A549 (cell line): Measurements from ENCODE around the gene BCR. TPM values are rescaled to one million over a fixed set of nuclear protein-coding genes. Genes with fewer than 3 reads are reported as not detected.

Source experiments
- ATAC-seq, 2 experiments: fragments of 200-7000 bp in 1 of 2; fragments of >200 bp in 1 of 2; cut with Nextera tagmentation in 1 of 2; cut with Tn5 transposase in 1 of 2; 3 replicates each; pipeline versions ENCODE4 v1.8.0 to v1.9.1; 2018 to 2020; ENCODE audit warnings: mild to moderate bottlenecking in 1 of 2, moderate library complexity in 1 of 2
- CTCF ChIA-PET: fragments of 300-600 bp; sonication (Branson Sonifier 250); formaldehyde crosslinking; extraction: SDS; loops from one replicate; lab custom pipeline; 2021; ENCODE audit warnings: antibody characterized with exemption, inconsistent platforms; lab: Yijun Ruan, JAX
- POLR2A ChIA-PET: fragments of 350-600 bp; formaldehyde crosslinking; extraction: SDS; loops from one replicate; lab custom pipeline; 2021; ENCODE audit warnings: antibody characterized with exemption, inconsistent platforms; lab: Yijun Ruan, JAX
- DNase-seq, 2 experiments: peaks; one replicate each; pipeline versions ENCODE4 v3.0.0 to v3.0.0-alpha.2; 2011 to 2016; ENCODE audit warnings: low read depth in 1 of 2, low spot score in 1 of 2
- FAIRE-seq: peaks from 2 replicates; lab custom pipeline; 2011; peaks lifted over from hg19 to GRCh38; lab: Jason Lieb, UNC
- H3K27ac ChIP-seq, 2 experiments: fragments of >200 bp; sonication (Bioruptor Twin); formaldehyde crosslinking; 3 replicates each; pipeline ENCODE4 v1.5.1; 2016 to 2017
- H3K4me1 ChIP-seq: fragments of >200 bp; sonication (Bioruptor Twin); formaldehyde crosslinking; 3 replicates; pipeline ENCODE4 v1.6.1; 2016
- H3K4me2 ChIP-seq: fragments of >200 bp; sonication (Bioruptor Twin); formaldehyde crosslinking; 3 replicates; pipeline ENCODE4 v1.6.1; 2016
- H3K4me3 ChIP-seq: fragments of >200 bp; sonication (Bioruptor Twin); formaldehyde crosslinking; 3 replicates; pipeline ENCODE4 v1.5.1; 2016
- H3K9me3 ChIP-seq: fragments of >200 bp; sonication (Bioruptor Twin); formaldehyde crosslinking; 3 replicates; pipeline ENCODE4 v1.6.1; 2016
- ATOH8 ChIP-seq: fragments of 250-450 bp; sonication (Bioruptor Pico); IDR thresholded peaks from 2 replicates; pipeline ENCODE4 v1.5.0; 2020; ENCODE audit warnings: low read depth, mild to moderate bottlenecking, moderate library complexity
- CBX2 ChIP-seq: fragments of 200-600 bp; sonication (generic); IDR thresholded peaks from 2 replicates; pipeline ENCODE4 v1.6.1; 2016; ENCODE audit warnings: low read depth, mild to moderate bottlenecking, borderline replicate concordance
- CHD2 ChIP-seq: fragments of 150-350 bp; IDR thresholded peaks from 2 replicates; pipeline ENCODE4 v1.6.1; 2014; ENCODE audit warnings: low read length; ENCODE audit not compliant: partially characterized antibody
- CHD4 ChIP-seq: fragments of 200-600 bp; sonication (generic); IDR thresholded peaks from 2 replicates; pipeline ENCODE4 v1.6.1; 2016; ENCODE audit warnings: antibody characterized with exemption, mild to moderate bottlenecking, borderline replicate concordance
- EHMT2 ChIP-seq: fragments of 200-600 bp; sonication (generic); IDR thresholded peaks from 2 replicates; pipeline ENCODE4 v1.6.1; 2016; ENCODE audit warnings: antibody characterized with exemption, low read depth, mild to moderate bottlenecking, moderate library complexity
- FOSB ChIP-seq: fragments of 250-450 bp; sonication (Bioruptor Pico); IDR thresholded peaks from 2 replicates; pipeline ENCODE4 v1.5.0; 2020; ENCODE audit warnings: mild to moderate bottlenecking, moderate library complexity
- GATA3 ChIP-seq: IDR thresholded peaks from 2 replicates; pipeline ENCODE4 v1.6.1; 2012; ENCODE audit warnings: borderline replicate concordance
- HDAC2 ChIP-seq: fragments of 200-600 bp; sonication (generic); IDR thresholded peaks from 2 replicates; pipeline ENCODE4 v1.6.1; 2016
- HOXB5 ChIP-seq: fragments of 250-450 bp; sonication (Bioruptor Pico); IDR thresholded peaks from 2 replicates; pipeline ENCODE4 v1.5.0; 2020; ENCODE audit warnings: mild to moderate bottlenecking, moderate library complexity
- JUN ChIP-seq, 2 experiments: fragments of >200 bp; sonication (Bioruptor Twin); formaldehyde crosslinking; IDR thresholded peaks; 2 replicates in 1 of 2; 3 replicates in 1 of 2; pipeline ENCODE4 v1.6.1; 2016 to 2017
- JUNB ChIP-seq: fragments of >200 bp; sonication (Bioruptor Twin); formaldehyde crosslinking; IDR thresholded peaks from 2 replicates; pipeline ENCODE4 v1.6.1; 2016
- MAX ChIP-seq: IDR thresholded peaks from 2 replicates; pipeline ENCODE4 v1.6.1; 2012
- MYC ChIP-seq: IDR thresholded peaks from 2 replicates; pipeline ENCODE4 v1.6.1; 2012; ENCODE audit warnings: mild to moderate bottlenecking, inconsistent platforms, low read length, improper control_type of control experiment, borderline replicate concordance
- POLR2A ChIP-seq: IDR thresholded peaks from 2 replicates; pipeline ENCODE4 v1.6.1; 2012; ENCODE audit warnings: mild to moderate bottlenecking, low read length
- RARB ChIP-seq: fragments of 250-450 bp; sonication (Bioruptor Pico); IDR thresholded peaks from 2 replicates; pipeline ENCODE4 v1.8.0; 2021; ENCODE audit warnings: mild to moderate bottlenecking, moderate library complexity
- RNF2 ChIP-seq: fragments of 200-600 bp; sonication (generic); IDR thresholded peaks from 2 replicates; pipeline ENCODE4 v1.6.1; 2016; ENCODE audit warnings: low read depth, mild to moderate bottlenecking, antibody characterized with exemption, moderate library complexity, borderline replicate concordance
- SMC3 ChIP-seq: fragments of >200 bp; sonication (Bioruptor Twin); formaldehyde crosslinking; IDR thresholded peaks from 3 replicates; pipeline ENCODE4 v1.6.1; 2018; ENCODE audit warnings: inconsistent platforms
- SREBF2 ChIP-seq: fragments of 450-650 bp; IDR thresholded peaks from 2 replicates; pipeline ENCODE4 v1.6.1; 2014; ENCODE audit warnings: mild to moderate bottlenecking, moderate library complexity
- TFCP2L1 ChIP-seq: fragments of 250-450 bp; sonication (Bioruptor Pico); IDR thresholded peaks from 2 replicates; pipeline ENCODE4 v1.5.0; 2021; ENCODE audit warnings: mild to moderate bottlenecking
- TP53 ChIP-seq: fragments of 250-450 bp; sonication (Bioruptor Pico); IDR thresholded peaks from 2 replicates; pipeline ENCODE4 v1.5.0; 2021; ENCODE audit warnings: mild to moderate bottlenecking, moderate library complexity
- ZFP36 ChIP-seq: fragments of 450-650 bp; IDR thresholded peaks from 2 replicates; pipeline ENCODE4 v1.6.1; 2014; ENCODE audit warnings: borderline replicate concordance; ENCODE audit not compliant: partially characterized antibody
- ZNF302 ChIP-seq: fragments of 250-450 bp; sonication (Bioruptor Pico); IDR thresholded peaks from 2 replicates; pipeline ENCODE4 v1.9.0; 2021; ENCODE audit warnings: inconsistent platforms, mild to moderate bottlenecking, moderate library complexity
- ZSCAN20 ChIP-seq: fragments of 250-450 bp; sonication (Bioruptor Pico); IDR thresholded peaks from 2 replicates; pipeline ENCODE4 v1.8.0; 2022; ENCODE audit warnings: mild to moderate bottlenecking, moderate library complexity
- WGBS: methylation state at CpG from one replicate; pipeline ENCODE4 v1.1.6; 2017; ENCODE audit errors: missing lambda C conversion rate; 5-methylcytosine and 5-hydroxymethylcytosine counted together
- polyA plus RNA-seq, 4 experiments: library from polyadenylated mRNA; depleted of rRNA in 3 of 4; stranded (reverse); fragments of >200 nt; fragmentation: RNase III in 1 of 4; extraction: RNeasy Plus Mini Kit Qiagen cat#74134 plus additional on column Dnase treatment in 1 of 4; gene quantifications; 2 replicates in 3 of 4; 3 replicates in 1 of 4; pipeline ENCODE4 v1.2.3, GENCODE V29; 2011 to 2017
- TF ChIP-seq, protein P1 (sequence below): fragments of 150-350 bp; IDR thresholded peaks from 2 replicates; pipeline ENCODE4 v1.6.1; 2014; ENCODE audit warnings: low read depth, mild to moderate bottlenecking, low read length
- TF ChIP-seq, protein P2 (sequence below): fragments of >200 bp; sonication (Bioruptor Twin); formaldehyde crosslinking; IDR thresholded peaks from 2 replicates; pipeline ENCODE4 v1.6.1; 2016
- TF ChIP-seq, protein P3 (sequence below): IDR thresholded peaks from 2 replicates; pipeline ENCODE4 v1.6.1; 2012; ENCODE audit warnings: low read depth, borderline replicate concordance

Gene BCR
- polyA plus RNA-seq, 2 of the 4 experiments (the other 2 are of a cell fraction) = 14.7 to 16.4 TPM

DNA sequence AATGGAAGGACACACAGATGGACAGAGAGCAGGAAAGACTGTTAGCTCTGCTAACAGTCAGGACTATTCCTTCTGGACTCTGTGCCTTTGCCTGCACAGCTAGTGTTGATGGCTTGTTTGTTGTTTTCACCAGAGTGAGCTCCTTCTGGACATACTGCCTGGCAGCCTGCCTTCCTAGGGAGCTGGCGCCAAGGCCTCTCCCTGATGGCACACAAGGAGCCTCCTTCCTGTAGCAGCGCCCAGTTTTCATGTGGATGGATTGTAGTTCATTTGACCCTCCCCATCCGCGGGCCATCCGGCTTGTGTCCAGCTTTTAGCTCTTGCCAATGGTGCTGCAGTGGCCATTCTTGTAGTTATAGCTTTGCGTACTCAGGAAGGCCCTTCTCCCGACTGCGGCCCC lies 16.6 kb upstream of the BCR start:
- no peaks in the 10 kb centered on the region for H3K9me3 ChIP-seq
- H3K27ac ChIP-seq = no peak overlapping the region
- no peaks in the 10 kb centered on the region for H3K4me1 ChIP-seq
- DNase-seq (no peak), FAIRE-seq (no peak), ATAC-seq (no peak)
- WGBS = 97% methylated on average over 5 of the region's 8 CpGs
- TF ChIP-seq FOSB (CRISPR knock-in tag) = no peak
- TF ChIP-seq, all 56 proteins: peak for 0
- Histone ChIP-seq H3K4me3 (no peak overlapping the region), H3K4me2 (no peak overlapping the region)
- ChIA-PET POLR2A (no interaction called here), CTCF (interaction anchor here (1.0 to 3.3 kb wide), 5 partner anchors 8 to 208 kb away, joined by 3 to 10 read pairs (median 5); no protein-coding TSS in a partner anchor)

- Histone ChIP-seq H3K27ac (no peak overlapping the region), H3K4me3 (no peak overlapping the region), H3K4me1 (no peaks in the 10 kb centered on the region), H3K9me3 (no peaks in the 10 kb centered on the region), H3K4me2 (no peak overlapping the region)
- FAIRE-seq = no peak
- 81% methylated on average over 10 of the region's 11 CpGs for whole genome bisulfite sequencing
- ChIA-PET CTCF (interaction anchor here (1.0 to 3.3 kb wide), 5 partner anchors 8 to 208 kb away, joined by 3 to 10 read pairs (median 5); no protein-coding TSS in a partner anchor), POLR2A (no interaction called here)
- TF ChIP-seq, protein P1, sequence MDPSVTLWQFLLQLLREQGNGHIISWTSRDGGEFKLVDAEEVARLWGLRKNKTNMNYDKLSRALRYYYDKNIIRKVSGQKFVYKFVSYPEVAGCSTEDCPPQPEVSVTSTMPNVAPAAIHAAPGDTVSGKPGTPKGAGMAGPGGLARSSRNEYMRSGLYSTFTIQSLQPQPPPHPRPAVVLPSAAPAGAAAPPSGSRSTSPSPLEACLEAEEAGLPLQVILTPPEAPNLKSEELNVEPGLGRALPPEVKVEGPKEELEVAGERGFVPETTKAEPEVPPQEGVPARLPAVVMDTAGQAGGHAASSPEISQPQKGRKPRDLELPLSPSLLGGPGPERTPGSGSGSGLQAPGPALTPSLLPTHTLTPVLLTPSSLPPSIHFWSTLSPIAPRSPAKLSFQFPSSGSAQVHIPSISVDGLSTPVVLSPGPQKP = no peak
- TF ChIP-seq CHD2 (no peak), MYC (no peak), RARB (CRISPR knock-in tag) (no peak), ZSCAN20 (CRISPR knock-in tag) (no peak), RNF2 (no peak), POLR2A (no peak), JUNB (no peak), EHMT2 (no peak), SREBF2 (no peak), TP53 (CRISPR knock-in tag) (no peak), SMC3 (no peak), ZFP36 (no peak), CBX2 (no peak)
- TF ChIP-seq, protein P2, sequence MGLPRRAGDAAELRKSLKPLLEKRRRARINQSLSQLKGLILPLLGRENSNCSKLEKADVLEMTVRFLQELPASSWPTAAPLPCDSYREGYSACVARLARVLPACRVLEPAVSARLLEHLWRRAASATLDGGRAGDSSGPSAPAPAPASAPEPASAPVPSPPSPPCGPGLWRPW = no peak
- no peak for ATAC-seq
- no peak for DNase-seq
Measured at GRCh38 chr22:23164091-23164490, 16.2 kb upstream of the BCR start.

DNA sequence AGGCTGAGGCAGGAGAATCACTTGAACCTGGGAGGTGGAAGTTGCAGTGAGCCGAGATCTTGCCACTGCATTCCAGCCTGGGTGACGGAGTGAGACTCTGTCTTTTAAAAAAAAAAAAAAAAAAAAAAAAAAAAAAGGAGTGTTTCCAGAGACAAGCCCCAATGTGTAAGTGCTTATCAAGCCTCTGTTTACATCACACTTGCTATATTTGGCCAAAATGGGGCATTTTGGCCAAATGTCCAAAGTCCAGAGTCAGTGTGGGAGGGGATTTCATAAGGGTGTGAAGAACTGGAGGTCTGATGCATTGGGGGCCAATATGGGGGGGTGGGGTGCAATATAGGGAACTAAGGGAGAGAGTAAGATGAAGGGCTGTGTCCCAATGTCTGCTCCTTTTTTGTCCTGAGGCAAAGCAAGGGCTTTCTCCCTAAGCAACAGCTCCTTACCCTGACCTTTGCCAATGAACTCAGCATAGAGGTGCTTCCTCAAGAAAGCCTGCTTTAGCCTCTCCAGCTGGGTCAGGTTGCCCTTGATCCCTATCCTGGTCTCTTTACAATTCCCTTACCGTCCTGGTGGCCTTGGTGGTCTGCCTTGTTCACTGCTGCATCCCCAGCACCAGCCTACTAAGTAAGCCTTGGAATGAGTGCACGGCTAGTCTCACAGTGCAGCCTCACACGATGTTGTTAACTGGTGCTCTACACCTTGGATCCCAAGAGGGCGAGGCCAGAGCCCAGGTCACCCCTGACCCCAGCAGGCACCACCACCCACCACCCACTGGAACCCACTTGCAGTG lies 14.1 kb upstream of the BCR start:
- no peak for ATAC-seq
- no peak for DNase-seq
- Histone ChIP-seq H3K4me3 (no peak overlapping the region), H3K4me1 (no peaks in the 10 kb centered on the region), H3K4me2 (no peak overlapping the region), H3K27ac (no peak overlapping the region), H3K9me3 (no peaks in the 10 kb centered on the region)
- WGBS = 66% methylated on average over 3 of the region's 6 CpGs
- TF ChIP-seq CHD4 (no peak), HOXB5 (CRISPR knock-in tag) (no peak), TFCP2L1 (CRISPR knock-in tag) (no peak), ATOH8 (CRISPR knock-in tag) (no peak), HDAC2 (no peak), ZNF302 (CRISPR knock-in tag) (no peak), JUN (IDR thresholded peaks at IDR 0.05) (no peak), RNF2 (no peak), MAX (no peak), GATA3 (no peak), JUNB (no peak), SREBF2 (no peak), FOSB (CRISPR knock-in tag) (no peak)
- TF ChIP-seq, protein P3, sequence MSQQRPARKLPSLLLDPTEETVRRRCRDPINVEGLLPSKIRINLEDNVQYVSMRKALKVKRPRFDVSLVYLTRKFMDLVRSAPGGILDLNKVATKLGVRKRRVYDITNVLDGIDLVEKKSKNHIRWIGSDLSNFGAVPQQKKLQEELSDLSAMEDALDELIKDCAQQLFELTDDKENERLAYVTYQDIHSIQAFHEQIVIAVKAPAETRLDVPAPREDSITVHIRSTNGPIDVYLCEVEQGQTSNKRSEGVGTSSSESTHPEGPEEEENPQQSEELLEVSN = no peak
- TF ChIP-seq, protein P1 = no peak
- FAIRE-seq = no peak
- ChIA-PET POLR2A (no interaction called here), CTCF (interaction anchor here (0.8 kb wide), 1 partner anchor 89 kb away, joined by 3 read pairs; no protein-coding TSS in a partner anchor)
